Measurements from ENCODE around the gene UBE2F.
A peak's percentile ranks its signal among the peaks of the same experiment; 100 is the strongest.
"Not testable (repeated sequence)": the region's sequence is repeated elsewhere in the genome, so short reads cannot be mapped to it uniquely, and the experiment has no call there.

Gene UBE2F

DNA sequence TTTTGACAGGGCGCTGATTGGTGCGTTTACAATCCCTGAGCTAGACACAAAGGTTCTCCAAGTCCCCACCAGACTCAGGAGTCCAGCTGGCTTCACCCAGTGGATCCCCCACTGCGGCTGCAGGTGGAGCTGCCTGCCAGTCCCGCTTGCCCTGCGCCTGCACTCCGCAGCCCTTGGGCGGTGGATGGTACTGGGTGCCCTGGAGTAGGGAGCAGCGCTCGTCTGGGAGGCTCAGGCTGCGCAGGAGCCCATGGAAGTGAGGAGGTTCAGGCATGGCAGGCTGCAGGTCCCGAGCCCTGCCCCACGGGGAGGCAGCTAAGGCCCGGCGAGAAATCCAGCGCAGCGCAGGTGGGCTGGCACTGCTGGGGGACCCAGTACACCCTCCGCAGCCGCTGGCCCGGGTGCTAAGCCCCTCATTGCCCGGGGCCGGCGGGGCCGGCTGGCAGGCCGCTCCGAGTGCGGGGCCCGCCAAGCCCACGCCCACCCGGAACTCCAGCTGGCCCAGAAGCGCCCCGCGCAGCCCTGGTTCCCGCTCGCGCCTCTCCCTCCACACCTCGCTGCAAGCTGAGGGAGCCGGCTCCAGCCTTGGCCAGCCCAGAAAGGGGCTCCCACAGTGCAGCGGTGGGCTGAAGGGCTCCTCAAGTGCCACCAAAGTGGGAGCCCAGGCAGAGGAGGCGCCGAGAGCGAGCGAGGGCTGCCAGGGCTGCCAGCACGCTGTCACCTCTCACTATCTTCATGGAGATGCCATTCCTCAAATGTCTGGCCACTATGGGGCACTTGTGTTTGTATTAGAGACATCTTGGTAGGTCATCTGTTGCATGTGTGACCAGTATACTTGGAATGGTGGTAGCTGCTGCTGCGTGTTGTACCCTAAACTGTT lies 91.1 kb downstream of the UBE2F start:
- not testable (repeated sequence) for DNase-seq

DNA sequence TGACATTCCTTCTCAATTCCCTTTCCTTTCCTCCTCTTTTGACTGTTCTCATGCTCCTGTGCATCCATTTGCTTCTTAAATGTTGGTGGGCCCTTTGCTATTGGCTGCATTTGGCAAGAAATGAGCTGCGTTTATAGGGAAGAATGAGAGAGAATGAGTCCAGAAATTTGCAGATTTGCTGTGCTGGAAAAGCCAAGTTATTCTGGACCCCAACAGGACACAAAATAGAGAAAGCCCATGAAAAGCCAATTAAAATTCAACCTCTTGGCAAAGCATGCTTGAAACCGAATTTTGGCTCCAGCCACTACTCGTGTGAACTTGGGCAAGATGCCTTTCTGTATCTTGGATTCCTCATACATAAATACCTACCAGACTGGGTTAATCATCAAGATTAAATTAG lies 92.7 kb downstream of the UBE2F start:
- DNase-seq: no peak

GRCh38 chr2:238060096-238060541 lies 93.3 kb downstream of the UBE2F start:
- DNase-seq: no peak

DNA sequence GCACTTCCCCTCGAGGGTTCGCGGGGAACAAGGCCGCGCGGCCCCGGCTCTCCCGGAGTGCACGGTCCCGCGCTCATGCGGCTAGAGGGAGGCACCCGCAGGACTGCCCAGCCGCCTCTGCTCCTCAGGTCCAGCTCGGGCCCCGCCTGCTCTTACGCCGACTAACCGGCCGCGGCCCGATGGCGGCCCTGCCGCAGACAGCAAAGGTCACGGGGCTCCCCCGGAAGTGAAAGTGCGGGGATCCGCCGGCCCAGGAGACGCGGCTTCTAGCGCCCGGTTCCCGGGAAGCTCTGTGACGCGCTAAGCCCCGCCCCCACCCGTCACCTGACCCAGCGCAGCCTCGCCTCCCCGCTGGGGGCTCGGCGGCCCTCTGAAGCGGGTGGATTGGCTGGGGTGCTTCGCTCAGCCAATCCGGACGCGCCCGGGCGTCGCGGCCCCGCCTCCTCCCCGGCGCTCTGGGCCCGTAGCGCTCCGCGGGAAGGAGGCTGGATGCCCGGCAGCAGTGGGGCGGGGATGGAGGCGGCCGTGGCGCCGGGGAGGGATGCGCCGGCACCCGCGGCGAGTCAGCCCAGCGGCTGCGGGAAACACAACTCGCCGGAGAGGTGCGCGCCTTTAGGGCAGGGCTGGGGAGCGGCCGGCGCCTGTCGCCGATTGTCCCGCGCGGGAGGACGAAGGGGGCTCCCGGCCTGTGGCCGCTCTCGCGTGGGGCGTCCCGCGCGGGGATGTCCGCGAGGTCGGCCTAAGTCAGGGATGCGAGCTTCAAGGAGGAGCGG lies 93.9 kb downstream of the UBE2F start, which contains the start of gene SCLY:
Gene SCLY, plus strand, starts transcription at position 460 of the 773 bp plus-strand sequence. Its CDS starts 54 bp downstream, at position 514.
- peak; percentile 92 for DNase-seq

- DNase-seq: peak; percentile 21
Measured at GRCh38 chr2:238061315-238062202, 94.7 kb downstream of the UBE2F start.

DNA sequence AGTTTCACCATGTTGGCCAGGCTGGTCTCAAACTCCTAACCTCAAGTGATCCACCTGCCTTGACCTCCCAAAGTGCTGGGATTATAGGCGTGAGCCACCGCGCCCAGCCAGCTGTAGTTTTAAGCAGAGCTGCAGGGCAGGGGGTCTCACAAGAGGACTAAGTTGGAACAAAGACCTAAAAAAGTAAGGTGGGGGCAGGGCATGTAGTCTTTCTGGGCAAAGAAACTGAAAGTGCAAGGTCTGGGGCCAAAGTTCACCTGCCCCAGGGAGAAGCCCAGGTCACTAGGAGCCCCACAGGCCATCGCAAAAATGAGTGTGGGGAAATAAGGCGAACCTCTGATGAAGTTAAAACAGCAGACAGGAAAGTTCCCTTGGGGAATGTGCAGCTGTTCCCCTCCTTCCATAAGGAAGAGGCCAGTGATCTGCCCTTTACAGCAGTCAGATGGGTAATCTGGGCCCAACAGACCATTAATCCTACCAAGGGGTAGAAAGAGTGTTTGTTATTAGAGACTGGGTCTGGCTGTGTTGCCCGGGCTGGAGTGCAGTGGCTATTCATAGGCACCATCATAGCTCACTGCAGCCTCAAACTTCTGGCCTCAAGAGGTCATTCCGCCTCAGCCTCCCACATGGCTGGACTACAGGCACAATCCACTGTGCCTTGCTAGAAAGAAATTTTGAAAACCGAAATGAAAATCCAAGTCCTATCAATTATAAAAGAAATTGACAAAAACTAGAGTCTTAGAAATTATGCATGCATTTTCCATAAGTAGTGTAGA lies 96.8 kb downstream of the UBE2F start:
- DNase-seq: no peak

DNA sequence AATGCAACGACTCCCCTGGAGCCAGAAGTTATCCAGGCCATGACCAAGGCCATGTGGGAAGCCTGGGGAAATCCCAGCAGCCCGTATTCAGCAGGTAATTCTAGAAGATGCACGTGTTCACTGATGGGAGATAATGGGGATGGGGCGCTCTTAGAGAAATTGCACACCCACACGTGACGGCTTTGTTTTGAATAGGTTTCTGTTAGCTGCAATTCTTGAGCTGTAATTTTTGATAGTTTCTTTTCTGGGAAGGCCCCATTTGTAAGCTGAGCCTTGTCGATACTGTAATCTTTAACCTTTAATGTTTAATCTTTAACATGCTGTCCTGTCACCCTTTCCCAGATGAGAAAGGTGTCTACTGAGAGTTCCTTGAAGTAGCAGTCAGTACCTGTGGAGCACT lies 97.6 kb downstream of the UBE2F start:
- no peak for DNase-seq

- DNase-seq: no peak
Measured at GRCh38 chr2:238065071-238065846, 98.4 kb downstream of the UBE2F start.

GRCh38 chr2:238066218-238066617 lies 99.4 kb downstream of the UBE2F start:
- DNase-seq: no peak

DNA sequence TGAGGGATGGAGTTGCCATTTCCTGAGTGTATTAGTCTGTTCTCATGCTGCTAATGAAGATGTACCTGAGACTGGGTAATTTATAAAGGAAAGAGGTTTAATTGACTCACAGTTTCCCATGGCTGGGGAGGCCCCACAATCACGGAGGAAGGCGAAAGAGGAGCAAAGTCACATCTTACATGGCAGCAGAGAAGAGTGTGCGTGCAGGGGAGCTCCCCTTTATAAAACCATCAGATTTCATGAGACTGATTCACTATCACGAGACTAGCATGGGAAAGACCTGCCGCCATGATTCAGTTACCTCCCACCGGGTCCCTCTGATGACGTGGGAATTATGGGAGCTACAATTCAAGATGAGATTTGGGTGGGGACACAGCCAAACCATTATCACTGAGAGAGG lies 99.9 kb downstream of the UBE2F start:
- DNase-seq: not testable (repeated sequence)

DNA sequence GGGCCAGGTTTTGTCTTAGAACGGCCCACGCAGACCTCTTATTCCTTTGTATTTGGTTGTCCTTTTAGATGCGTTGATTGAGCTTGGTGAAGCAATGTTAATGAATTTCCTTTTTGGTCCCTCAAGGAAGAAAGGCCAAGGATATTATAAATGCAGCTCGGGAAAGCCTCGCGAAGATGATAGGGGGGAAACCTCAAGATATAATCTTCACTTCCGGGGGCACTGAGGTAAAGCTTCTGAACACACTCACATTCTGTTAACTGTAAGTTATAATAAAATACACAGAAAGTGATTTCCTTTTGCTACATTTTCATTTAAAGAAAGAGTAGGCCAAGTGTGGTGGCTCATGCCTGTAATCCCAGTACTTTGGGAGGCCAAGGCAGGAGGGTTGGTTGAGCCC lies 101.1 kb downstream of the UBE2F start:
- no peak for DNase-seq

GRCh38 chr2:238069021-238069709 lies 102.4 kb downstream of the UBE2F start:
- no peak for DNase-seq

DNA sequence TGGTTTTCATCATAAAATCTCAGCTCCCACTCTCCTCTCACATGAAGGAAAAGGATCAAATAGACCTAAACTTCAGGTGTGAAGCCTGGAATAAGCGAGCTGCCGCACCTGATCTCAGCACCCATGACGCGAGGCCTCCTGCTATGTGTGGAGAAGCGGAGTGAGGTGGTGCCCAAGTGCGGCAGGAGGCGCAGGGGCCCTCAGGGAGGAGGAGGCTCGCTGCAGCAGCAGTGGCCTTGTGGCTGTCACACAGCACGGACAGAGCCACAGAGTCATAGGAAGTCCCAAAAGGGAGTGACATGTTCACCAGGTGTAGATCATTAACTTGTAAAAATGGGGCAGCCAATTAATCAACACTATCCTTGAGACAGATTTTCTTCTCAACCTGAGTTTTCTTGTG lies 103.1 kb downstream of the UBE2F start:
- no peak for DNase-seq

DNA sequence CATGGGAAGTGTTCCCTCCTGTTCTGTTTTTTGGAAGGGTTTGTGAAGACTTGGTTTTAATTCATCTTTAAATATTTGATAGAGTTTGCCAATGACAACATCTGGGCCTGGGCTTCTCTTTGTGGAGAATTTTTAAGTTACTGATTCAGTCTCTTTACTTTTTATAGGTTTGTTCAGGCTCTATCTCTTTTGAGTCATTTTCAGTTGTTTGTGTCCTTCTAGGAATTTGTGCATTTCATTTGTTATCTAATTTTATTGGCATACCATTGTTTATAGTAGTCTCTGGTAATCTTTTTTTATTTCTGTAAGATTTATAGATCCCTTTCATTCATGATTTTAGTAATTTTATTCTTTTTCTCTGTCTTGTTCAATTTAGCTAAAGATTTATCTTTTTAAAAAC lies 108.6 kb downstream of the UBE2F start:
- no peak for DNase-seq

GRCh38 chr2:238077292-238077691 lies 110.5 kb downstream of the UBE2F start:
- DNase-seq: no peak

GRCh38 chr2:238079874-238080327 lies 113.1 kb downstream of the UBE2F start:
- no peak for DNase-seq

DNA sequence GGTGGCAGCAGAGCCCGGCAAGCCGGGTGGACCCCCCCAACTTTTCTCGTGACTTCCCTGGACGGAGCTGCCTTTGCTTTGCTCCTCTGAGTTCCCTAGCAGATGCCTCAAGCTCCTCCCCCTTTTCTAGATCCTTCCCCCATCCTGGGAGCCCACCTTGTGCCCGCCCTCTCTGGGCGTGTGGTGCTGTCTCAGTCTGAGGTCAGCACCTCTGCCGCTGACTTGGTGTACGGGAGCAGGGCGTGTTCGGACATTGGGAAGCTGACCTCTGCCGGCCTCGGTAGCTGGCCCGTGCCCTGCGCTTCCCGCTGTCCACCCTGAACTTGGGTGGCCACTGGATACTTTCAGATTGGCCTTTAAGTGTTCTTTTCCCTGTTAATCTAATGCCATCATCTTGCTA lies 113.7 kb downstream of the UBE2F start:
- no peak for DNase-seq

- DNase-seq: no peak
Measured at GRCh38 chr2:238081150-238081549, 114.3 kb downstream of the UBE2F start.

DNA sequence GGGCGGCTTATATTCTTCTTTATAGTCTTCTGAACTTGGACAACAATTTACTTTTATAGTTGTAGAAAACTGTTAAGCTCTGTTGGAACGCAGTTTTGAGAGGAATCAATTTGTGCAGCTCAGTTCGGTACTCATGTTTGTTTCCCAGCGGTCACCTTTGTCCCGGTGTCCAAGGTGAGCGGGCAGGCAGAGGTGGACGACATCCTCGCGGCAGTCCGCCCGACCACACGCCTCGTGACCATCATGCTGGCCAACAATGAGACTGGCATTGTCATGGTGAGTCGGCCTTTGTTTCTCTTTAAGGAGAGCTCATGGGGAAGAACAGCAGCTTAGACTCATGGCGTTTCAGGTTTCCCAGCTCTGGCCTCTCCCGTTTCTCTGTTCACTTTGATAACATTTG lies 114.7 kb downstream of the UBE2F start:
- DNase-seq: no peak

- DNase-seq: no peak
Measured at GRCh38 chr2:238082151-238082550, 115.3 kb downstream of the UBE2F start.

DNA sequence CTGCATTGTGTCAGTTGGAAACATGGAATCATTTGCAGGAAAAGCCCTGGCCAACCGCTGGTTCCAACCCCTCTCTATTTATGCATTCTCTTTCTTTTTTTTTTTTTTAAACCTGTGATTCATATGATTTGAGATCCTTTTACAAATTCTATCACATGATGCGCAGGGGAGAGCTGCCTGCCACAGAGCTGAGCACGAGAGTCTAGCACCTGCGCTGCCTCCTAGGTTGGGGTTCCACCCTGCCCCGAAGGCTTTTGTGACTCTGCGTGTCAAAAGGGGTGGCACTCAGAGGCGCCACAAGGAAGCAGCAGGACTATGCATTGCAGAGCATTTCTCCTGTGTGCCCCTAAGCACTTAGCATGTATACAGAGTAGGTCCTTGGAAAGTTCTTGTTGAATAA lies 116.0 kb downstream of the UBE2F start:
- DNase-seq: no peak
